Measurements from ENCODE around the gene ATL1. TPM values are rescaled to one million over a fixed set of nuclear protein-coding genes. Genes with fewer than 3 reads are reported as not detected.

Gene ATL1
- total and polyA plus RNA-seq, 4 donors: 2.0 to 8.7 (median 4.7) TPM

GRCh38 chr14:50612806-50613205 lies 52.9 kb downstream of the ATL1 start:
- no peak for ATAC-seq (ENCODE audit: insufficient read depth, low FRiP score)
- 97 to 99% methylated on average over 3 of the region's 3 CpGs for WGBS, 2 donors

DNA sequence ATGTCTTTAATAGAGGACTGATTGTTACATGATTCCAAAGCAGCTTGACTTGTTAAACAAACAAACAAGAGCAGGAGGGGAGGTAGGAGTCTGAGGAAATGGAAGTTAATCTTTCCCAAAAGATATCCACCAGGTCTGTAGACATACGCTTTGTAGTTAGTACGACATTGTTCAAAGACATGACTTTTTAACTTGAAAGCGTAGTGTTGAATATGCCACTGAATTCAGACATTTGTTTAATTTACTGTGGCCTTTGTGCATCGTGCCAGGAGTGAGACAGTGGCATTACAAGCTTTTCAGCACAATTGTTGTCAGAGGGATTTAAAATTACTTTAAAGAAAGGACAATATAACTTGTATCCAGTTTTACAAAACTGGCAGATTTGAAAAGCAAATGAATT lies 55.1 kb downstream of the ATL1 start:
- no peaks in the 10 kb centered on the region for H3K27me3 ChIP-seq (ENCODE audit: control insufficient read depth in 3 of 3, insufficient read depth in 3 of 3, low read length in 2 of 3)
- DNase-seq: peak in 1 of 3 donors; percentile 2
- no peak overlapping the region for H3K4me3 ChIP-seq
- no peak overlapping the region for H3K27ac ChIP-seq (ENCODE audit: low read depth in 1 of 2, low read length in 1 of 2)
- no peaks in the 10 kb centered on the region for H3K4me1 ChIP-seq (ENCODE audit: control insufficient read depth in 5 of 5, insufficient read depth in 5 of 5, low read length in 5 of 5)
- H3K36me3 ChIP-seq (ENCODE audit: control insufficient read depth in 4 of 4, insufficient read depth in 4 of 4, low read length in 4 of 4): peaks cover 0 to 3% (median 0%) of the 10 kb centered on the region in 4 donors
- WGBS, 2 donors: 68 to 74% methylated on average over 4 of the region's 4 CpGs
- no peak overlapping the region for H3K9ac ChIP-seq (ENCODE audit: insufficient read depth in 1 of 2, low read length in 2 of 2)
- no peaks in the 10 kb centered on the region for H3K9me3 ChIP-seq (ENCODE audit: control insufficient read depth in 4 of 4, insufficient read depth in 3 of 4, low read length in 3 of 4)
- no peak for ATAC-seq (ENCODE audit: insufficient read depth, low FRiP score)
- TF ChIP-seq CTCF (IDR thresholded peaks at IDR 0.05; ENCODE audit: control extremely low read depth, extremely low read depth): no peak

More at GRCh38 chr14:50612806-50613205, 52.9 kb downstream of the ATL1 start:
- no peak for TF ChIP-seq CTCF (IDR thresholded peaks at IDR 0.05; ENCODE audit: control extremely low read depth, extremely low read depth)
- Histone ChIP-seq H3K9me3 (ENCODE audit: control insufficient read depth in 4 of 4, insufficient read depth in 3 of 4, low read length in 3 of 4) (no peaks in the 10 kb centered on the region), H3K4me3 (no peak overlapping the region), H3K27me3 (ENCODE audit: control insufficient read depth in 3 of 3, insufficient read depth in 3 of 3, low read length in 2 of 3) (no peaks in the 10 kb centered on the region), H3K9ac (ENCODE audit: insufficient read depth in 1 of 2, low read length in 2 of 2) (no peak overlapping the region), H3K36me3 (ENCODE audit: control insufficient read depth in 4 of 4, insufficient read depth in 4 of 4, low read length in 4 of 4) (peaks cover 0 to 3% (median under 1%) of the 10 kb centered on the region in 4 donors), H3K4me1 (ENCODE audit: control insufficient read depth in 5 of 5, insufficient read depth in 5 of 5, low read length in 5 of 5) (no peaks in the 10 kb centered on the region), H3K27ac (ENCODE audit: low read depth in 1 of 2, low read length in 1 of 2) (no peak overlapping the region)
- no peak for DNase-seq

- 96 to 98% methylated on average over 2 of the region's 2 CpGs for WGBS, 2 donors
- H3K27ac ChIP-seq (ENCODE audit: low read depth in 1 of 2, low read length in 1 of 2): no peak overlapping the region
- no peaks in the 10 kb centered on the region for H3K9me3 ChIP-seq (ENCODE audit: control insufficient read depth in 4 of 4, insufficient read depth in 3 of 4, low read length in 3 of 4)
- no peak overlapping the region for H3K9ac ChIP-seq (ENCODE audit: insufficient read depth in 1 of 2, low read length in 2 of 2)
- no peaks in the 10 kb centered on the region for H3K27me3 ChIP-seq (ENCODE audit: control insufficient read depth in 3 of 3, insufficient read depth in 3 of 3, low read length in 2 of 3)
- no peak for TF ChIP-seq CTCF (IDR thresholded peaks at IDR 0.05; ENCODE audit: control extremely low read depth, extremely low read depth)
- no peak overlapping the region for H3K4me3 ChIP-seq
- no peaks in the 10 kb centered on the region for H3K4me1 ChIP-seq (ENCODE audit: control insufficient read depth in 5 of 5, insufficient read depth in 5 of 5, low read length in 5 of 5)
- no peak for ATAC-seq (ENCODE audit: insufficient read depth, low FRiP score)
- H3K36me3 ChIP-seq (ENCODE audit: control insufficient read depth in 4 of 4, insufficient read depth in 4 of 4, low read length in 4 of 4): peaks cover 0 to 3% (median 0%) of the 10 kb centered on the region in 4 donors
- DNase-seq: peak in 2 of 3 donors; percentile 20 to 37
These were observed 55.6 kb downstream of the ATL1 start for GRCh38 chr14:50615552-50615951.

GRCh38 chr14:50616275-50616674 lies 56.3 kb downstream of the ATL1 start:
- Histone ChIP-seq H3K9me3 (ENCODE audit: control insufficient read depth in 4 of 4, insufficient read depth in 3 of 4, low read length in 3 of 4) (no peaks in the 10 kb centered on the region), H3K27me3 (ENCODE audit: control insufficient read depth in 3 of 3, insufficient read depth in 3 of 3, low read length in 2 of 3) (no peaks in the 10 kb centered on the region), H3K4me1 (ENCODE audit: control insufficient read depth in 5 of 5, insufficient read depth in 5 of 5, low read length in 5 of 5) (no peaks in the 10 kb centered on the region), H3K4me3 (no peak overlapping the region), H3K9ac (ENCODE audit: insufficient read depth in 1 of 2, low read length in 2 of 2) (no peak overlapping the region), H3K36me3 (ENCODE audit: control insufficient read depth in 4 of 4, insufficient read depth in 4 of 4, low read length in 4 of 4) (peaks cover 0 to 3% (median 0%) of the 10 kb centered on the region in 4 donors), H3K27ac (ENCODE audit: low read depth in 1 of 2, low read length in 1 of 2) (no peak overlapping the region)
- 94 to 95% methylated on average over 2 of the region's 2 CpGs for WGBS, 2 donors
- DNase-seq (no peak), ATAC-seq (ENCODE audit: insufficient read depth, low FRiP score) (no peak)
- TF ChIP-seq CTCF (IDR thresholded peaks at IDR 0.05; ENCODE audit: control extremely low read depth, extremely low read depth): no peak
